ENCODE measurements around the gene PROC.

PROC gene

DNA sequence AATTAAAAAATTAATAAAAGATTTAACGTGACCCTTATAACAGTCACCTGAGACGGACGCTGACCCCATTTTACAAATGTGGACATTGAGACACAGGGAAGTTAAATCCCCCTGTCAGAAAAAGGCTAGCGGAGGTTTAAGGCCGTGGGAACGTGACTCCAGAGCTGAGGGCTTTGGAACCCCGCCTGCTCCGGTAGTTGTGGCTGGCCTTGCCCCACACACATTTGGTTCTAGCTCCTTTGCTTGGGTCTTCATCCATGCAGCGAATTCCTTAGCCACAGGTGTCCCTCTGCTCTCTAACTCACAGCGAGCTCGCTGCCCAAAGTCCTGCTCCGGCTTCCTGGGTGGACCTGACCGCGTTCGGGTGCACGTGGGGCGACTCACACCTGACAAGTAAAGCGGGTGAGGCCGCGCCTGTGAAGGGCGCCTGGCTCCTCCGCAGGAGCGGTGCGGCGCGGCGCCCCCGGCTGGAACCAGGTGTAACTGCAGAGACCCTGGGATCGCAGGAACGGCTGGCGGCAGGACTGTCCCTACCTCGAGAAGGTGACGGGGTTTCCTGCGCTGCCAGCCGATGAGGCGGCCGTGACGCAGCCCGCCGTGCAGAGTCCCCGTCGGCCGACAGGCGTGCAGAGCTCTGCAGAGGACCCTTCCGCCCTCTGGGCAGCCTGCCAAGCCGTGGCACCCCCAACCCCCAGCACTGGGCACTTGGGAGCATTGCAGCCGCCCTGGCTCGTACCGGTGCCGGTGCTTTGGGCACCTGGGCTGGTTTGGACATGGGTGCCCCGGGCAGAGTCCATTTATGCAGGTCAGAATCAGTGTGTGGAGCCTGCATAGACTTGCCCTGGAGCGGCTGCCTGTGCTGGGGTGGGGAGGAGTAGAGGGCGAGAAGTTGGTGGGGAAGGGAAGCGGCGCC lies 2.4 kb upstream of the PROC start:
- DNase-seq: peak; percentile 70

DNA sequence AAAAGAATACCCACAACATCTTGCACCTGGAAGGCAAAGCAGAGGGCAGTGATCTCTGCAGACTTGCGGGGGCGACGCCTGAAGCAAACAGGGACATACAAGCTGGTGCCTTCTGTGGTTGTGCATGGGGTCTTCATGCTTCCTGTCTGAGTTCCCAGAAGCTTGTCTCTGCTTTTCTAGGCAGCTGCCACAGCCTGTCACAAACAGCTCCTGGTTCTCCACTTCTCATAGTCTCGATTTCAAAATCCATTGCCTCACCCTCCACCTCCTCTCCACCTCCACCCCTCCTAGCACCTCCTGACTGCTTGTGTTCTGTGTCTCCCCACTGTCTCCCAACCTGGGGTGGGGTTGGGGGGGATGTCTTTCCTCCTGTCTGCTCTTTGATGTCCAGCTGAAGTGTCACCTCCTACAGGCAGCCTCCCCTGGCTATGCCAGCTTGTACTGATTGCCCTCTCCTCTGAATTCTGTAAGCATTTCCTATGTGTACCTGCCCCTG lies 1.7 kb upstream of the PROC start:
- no peak for DNase-seq

DNA sequence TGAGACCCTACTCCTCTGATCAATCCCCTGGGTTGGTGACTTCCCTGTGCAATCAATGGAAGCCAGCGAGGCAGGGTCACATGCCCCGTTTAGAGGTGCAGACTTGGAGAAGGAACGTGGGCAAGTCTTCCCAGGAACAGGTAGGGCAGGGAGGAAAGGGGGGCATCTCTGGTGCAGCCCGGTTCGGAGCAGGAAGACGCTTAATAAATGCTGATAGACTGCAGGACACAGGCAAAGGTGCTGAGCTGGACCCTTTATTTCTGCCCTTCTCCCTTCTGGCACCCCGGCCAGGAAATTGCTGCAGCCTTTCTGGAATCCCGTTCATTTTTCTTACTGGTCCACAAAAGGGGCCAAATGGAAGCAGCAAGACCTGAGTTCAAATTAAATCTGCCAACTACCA lies 821 bp upstream of the PROC start:
- DNase-seq: no peak

DNA sequence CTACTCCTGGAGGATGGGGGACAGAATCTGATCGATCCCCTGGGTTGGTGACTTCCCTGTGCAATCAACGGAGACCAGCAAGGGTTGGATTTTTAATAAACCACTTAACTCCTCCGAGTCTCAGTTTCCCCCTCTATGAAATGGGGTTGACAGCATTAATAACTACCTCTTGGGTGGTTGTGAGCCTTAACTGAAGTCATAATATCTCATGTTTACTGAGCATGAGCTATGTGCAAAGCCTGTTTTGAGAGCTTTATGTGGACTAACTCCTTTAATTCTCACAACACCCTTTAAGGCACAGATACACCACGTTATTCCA lies 844 bp downstream of the PROC start:
- no peak for DNase-seq

DNA sequence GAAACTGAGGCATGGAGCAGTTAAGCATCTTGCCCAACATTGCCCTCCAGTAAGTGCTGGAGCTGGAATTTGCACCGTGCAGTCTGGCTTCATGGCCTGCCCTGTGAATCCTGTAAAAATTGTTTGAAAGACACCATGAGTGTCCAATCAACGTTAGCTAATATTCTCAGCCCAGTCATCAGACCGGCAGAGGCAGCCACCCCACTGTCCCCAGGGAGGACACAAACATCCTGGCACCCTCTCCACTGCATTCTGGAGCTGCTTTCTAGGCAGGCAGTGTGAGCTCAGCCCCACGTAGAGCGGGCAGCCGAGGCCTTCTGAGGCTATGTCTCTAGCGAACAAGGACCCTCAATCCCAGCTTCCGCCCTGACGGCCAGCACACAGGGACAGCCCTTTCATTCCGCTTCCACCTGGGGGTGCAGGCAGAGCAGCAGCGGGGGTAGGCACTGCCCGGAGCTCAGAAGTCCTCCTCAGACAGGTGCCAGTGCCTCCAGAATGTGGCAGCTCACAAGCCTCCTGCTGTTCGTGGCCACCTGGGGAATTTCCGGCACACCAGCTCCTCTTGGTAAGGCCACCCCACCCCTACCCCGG lies 1.3 kb downstream of the PROC start:
- no peak for DNase-seq

DNA sequence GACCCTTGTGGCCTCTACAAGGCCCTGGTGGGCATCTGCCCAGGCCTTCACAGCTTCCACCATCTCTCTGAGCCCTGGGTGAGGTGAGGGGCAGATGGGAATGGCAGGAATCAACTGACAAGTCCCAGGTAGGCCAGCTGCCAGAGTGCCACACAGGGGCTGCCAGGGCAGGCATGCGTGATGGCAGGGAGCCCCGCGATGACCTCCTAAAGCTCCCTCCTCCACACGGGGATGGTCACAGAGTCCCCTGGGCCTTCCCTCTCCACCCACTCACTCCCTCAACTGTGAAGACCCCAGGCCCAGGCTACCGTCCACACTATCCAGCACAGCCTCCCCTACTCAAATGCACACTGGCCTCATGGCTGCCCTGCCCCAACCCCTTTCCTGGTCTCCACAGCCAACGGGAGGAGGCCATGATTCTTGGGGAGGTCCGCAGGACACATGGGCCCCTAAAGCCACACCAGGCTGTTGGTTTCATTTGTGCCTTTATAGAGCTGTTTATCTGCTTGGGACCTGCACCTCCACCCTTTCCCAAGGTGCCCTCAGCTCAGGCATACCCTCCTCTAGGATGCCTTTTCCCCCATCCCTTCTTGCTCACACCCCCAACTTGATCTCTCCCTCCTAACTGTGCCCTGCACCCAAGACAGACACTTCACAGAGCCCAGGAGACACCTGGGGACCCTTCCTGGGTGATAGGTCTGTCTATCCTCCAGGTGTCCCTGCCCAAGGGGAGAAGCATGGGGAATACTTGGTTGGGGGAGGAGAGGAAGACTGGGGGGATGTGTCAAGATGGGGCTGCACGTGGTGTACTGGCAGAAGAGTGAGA lies 2.0 kb downstream of the PROC start:
- no peak for DNase-seq

DNA sequence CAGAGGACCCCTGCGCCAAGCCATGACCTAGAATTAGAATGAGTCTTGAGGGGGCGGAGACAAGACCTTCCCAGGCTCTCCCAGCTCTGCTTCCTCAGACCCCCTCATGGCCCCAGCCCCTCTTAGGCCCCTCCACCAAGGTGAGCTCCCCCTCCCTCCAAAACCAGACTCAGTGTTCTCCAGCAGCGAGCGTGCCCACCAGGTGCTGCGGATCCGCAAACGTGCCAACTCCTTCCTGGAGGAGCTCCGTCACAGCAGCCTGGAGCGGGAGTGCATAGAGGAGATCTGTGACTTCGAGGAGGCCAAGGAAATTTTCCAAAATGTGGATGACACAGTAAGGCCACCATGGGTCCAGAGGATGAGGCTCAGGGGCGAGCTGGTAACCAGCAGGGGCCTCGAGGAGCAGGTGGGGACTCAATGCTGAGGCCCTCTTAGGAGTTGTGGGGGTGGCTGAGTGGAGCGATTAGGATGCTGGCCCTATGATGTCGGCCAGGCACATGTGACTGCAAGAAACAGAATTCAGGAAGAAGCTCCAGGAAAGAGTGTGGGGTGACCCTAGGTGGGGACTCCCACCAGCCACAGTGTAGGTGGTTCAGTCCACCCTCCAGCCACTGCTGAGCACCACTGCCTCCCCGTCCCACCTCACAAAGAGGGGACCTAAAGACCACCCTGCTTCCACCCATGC lies 3.0 kb downstream of the PROC start:
- DNase-seq: no peak

DNA sequence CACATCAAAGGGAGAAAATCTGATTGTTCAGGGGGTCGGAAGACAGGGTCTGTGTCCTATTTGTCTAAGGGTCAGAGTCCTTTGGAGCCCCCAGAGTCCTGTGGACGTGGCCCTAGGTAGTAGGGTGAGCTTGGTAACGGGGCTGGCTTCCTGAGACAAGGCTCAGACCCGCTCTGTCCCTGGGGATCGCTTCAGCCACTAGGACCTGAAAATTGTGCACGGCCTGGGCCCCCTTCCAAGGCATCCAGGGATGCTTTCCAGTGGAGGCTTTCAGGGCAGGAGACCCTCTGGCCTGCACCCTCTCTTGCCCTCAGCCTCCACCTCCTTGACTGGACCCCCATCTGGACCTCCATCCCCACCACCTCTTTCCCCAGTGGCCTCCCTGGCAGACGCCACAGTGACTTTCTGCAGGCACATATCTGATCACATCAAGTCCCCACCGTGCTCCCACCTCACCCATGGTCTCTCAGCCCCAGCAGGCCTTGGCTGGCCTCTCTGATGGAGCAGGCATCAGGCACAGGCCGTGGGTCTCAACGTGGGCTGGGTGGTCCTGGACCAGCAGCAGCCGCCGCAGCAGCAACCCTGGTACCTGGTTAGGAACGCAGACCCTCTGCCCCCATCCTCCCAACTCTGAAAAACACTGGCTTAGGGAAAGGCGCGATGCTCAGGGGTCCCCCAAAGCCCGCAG lies 3.8 kb downstream of the PROC start:
- no peak for DNase-seq

DNA sequence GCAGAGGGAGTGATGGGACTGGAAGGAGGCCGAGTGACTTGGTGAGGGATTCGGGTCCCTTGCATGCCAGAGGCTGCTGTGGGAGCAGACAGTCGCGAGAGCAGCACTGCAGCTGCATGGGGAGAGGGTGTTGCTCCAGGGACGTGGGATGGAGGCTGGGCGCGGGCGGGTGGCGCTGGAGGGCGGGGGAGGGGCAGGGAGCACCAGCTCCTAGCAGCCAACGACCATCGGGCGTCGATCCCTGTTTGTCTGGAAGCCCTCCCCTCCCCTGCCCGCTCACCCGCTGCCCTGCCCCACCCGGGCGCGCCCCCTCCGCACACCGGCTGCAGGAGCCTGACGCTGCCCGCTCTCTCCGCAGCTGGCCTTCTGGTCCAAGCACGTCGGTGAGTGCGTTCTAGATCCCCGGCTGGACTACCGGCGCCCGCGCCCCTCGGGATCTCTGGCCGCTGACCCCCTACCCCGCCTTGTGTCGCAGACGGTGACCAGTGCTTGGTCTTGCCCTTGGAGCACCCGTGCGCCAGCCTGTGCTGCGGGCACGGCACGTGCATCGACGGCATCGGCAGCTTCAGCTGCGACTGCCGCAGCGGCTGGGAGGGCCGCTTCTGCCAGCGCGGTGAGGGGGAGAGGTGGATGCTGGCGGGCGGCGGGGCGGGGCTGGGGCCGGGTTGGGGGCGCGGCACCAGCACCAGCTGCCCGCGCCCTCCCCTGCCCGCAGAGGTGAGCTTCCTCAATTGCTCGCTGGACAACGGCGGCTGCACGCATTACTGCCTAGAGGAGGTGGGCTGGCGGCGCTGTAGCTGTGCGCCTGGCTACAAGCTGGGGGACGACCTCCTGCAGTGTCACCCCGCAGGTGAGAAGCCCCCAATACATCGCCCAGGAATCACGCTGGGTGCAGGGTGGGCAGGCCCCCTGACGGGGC lies 4.6 kb downstream of the PROC start:
- peak; percentile 70 for DNase-seq

DNA sequence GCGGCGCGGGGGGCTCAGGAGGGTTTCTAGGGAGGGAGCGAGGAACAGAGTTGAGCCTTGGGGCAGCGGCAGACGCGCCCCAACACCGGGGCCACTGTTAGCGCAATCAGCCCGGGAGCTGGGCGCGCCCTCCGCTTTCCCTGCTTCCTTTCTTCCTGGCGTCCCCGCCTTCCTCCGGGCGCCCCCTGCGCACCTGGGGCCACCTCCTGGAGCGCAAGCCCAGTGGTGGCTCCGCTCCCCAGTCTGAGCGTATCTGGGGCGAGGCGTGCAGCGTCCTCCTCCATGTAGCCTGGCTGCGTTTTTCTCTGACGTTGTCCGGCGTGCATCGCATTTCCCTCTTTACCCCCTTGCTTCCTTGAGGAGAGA lies 5.2 kb downstream of the PROC start:
- peak; percentile 24 for DNase-seq

DNA sequence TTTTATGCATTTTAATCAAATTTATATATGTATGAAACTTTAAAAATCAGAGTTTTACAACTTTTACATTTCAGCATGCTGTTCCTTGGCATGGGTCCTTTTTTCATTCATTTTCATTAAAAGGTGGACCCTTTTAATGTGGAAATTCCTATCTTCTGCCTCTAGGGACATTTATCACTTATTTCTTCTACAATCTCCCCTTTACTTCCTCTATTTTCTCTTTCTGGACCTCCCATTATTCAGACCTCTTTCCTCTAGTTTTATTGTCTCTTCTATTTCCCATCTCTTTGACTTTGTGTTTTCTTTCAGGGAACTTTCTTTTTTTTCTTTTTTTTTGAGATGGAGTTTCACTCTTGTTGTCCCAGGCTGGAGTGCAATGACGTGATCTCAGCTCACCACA lies 5.7 kb downstream of the PROC start:
- no peak for DNase-seq

DNA sequence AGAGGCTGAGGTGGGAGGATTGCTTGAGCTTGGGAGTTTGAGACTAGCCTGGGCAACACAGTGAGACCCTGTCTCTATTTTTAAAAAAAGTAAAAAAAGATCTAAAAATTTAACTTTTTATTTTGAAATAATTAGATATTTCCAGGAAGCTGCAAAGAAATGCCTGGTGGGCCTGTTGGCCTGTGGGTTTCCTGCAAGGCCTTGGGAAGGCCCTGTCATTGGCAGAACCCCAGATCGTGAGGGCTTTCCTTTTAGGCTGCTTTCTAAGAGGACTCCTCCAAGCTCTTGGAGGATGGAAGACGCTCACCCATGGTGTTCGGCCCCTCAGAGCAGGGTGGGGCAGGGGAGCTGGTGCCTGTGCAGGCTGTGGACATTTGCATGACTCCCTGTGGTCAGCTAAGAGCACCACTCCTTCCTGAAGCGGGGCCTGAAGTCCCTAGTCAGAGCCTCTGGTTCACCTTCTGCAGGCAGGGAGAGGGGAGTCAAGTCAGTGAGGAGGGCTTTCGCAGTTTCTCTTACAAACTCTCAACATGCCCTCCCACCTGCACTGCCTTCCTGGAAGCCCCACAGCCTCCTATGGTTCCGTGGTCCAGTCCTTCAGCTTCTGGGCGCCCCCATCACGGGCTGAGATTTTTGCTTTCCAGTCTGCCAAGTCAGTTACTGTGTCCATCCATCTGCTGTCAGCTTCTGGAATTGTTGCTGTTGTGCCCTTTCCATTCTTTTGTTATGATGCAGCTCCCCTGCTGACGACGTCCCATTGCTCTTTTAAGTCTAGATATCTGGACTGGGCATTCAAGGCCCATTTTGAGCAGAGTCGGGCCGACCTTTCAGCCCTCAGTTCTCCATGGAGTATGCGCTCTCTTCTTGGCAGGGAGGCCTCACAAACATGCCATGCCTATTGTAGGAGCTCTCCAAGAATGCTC lies 6.6 kb downstream of the PROC start:
- DNase-seq: no peak

DNA sequence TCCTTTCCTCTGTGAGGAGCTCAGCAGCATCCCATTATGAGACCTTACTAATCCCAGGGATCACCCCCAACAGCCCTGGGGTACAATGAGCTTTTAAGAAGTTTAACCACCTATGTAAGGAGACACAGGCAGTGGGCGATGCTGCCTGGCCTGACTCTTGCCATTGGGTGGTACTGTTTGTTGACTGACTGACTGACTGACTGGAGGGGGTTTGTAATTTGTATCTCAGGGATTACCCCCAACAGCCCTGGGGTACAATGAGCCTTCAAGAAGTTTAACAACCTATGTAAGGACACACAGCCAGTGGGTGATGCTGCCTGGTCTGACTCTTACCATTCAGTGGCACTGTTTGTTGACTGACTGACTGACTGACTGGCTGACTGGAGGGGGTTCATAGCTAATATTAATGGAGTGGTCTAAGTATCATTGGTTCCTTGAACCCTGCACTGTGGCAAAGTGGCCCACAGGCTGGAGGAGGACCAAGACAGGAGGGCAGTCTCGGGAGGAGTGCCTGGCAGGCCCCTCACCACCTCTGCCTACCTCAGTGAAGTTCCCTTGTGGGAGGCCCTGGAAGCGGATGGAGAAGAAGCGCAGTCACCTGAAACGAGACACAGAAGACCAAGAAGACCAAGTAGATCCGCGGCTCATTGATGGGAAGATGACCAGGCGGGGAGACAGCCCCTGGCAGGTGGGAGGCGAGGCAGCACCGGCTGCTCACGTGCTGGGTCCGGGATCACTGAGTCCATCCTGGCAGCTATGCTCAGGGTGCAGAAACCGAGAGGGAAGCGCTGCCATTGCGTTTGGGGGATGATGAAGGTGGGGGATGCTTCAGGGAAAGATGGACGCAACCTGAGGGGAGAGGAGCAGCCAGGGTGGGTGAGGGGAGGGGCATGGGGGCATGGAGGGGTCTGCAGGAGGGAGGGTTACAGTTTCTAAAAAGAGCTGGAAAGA lies 7.6 kb downstream of the PROC start:
- no peak for DNase-seq

DNA sequence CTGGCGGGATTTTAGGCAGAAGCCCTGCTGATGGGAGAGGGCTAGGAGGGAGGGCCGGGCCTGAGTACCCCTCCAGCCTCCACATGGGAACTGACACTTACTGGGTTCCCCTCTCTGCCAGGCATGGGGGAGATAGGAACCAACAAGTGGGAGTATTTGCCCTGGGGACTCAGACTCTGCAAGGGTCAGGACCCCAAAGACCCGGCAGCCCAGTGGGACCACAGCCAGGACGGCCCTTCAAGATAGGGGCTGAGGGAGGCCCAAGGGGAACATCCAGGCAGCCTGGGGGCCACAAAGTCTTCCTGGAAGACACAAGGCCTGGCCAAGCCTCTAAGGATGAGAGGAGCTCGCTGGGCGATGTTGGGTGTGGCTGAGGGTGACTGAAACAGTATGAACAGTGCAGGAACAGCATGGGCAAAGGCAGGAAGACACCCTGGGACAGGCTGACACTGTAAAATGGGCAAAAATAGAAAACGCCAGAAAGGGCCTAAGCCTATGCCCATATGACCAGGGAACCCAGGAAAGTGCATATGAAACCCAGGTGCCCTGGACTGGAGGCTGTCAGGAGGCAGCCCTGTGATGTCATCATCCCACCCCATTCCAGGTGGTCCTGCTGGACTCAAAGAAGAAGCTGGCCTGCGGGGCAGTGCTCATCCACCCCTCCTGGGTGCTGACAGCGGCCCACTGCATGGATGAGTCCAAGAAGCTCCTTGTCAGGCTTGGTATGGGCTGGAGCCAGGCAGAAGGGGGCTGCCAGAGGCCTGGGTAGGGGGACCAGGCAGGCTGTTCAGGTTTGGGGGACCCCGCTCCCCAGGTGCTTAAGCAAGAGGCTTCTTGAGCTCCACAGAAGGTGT lies 8.5 kb downstream of the PROC start:
- no peak for DNase-seq

DNA sequence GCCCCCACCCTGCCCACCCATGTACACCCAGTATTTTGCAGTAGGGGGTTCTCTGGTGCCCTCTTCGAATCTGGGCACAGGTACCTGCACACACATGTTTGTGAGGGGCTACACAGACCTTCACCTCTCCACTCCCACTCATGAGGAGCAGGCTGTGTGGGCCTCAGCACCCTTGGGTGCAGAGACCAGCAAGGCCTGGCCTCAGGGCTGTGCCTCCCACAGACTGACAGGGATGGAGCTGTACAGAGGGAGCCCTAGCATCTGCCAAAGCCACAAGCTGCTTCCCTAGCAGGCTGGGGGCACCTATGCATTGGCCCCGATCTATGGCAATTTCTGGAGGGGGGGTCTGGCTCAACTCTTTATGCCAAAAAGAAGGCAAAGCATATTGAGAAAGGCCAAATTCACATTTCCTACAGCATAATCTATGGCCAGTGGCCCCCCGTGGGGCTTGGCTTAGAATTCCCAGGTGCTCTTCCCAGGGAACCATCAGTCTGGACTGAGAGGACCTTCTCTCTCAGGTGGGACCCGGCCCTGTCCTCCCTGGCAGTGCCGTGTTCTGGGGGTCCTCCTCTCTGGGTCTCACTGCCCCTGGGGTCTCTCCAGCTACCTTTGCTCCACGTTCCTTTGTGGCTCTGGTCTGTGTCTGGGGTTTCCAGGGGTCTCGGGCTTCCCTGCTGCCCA lies 9.3 kb downstream of the PROC start:
- DNase-seq: no peak

DNA sequence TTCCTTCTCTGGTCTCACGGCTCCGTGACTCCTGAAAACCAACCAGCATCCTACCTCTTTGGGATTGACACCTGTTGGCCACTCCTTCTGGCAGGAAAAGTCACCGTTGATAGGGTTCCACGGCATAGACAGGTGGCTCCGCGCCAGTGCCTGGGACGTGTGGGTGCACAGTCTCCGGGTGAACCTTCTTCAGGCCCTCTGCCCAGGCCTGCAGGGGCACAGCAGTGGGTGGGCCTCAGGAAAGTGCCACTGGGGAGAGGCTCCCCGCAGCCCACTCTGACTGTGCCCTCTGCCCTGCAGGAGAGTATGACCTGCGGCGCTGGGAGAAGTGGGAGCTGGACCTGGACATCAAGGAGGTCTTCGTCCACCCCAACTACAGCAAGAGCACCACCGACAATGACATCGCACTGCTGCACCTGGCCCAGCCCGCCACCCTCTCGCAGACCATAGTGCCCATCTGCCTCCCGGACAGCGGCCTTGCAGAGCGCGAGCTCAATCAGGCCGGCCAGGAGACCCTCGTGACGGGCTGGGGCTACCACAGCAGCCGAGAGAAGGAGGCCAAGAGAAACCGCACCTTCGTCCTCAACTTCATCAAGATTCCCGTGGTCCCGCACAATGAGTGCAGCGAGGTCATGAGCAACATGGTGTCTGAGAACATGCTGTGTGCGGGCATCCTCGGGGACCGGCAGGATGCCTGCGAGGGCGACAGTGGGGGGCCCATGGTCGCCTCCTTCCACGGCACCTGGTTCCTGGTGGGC lies 10.0 kb downstream of the PROC start:
- DNase-seq: no peak

DNA sequence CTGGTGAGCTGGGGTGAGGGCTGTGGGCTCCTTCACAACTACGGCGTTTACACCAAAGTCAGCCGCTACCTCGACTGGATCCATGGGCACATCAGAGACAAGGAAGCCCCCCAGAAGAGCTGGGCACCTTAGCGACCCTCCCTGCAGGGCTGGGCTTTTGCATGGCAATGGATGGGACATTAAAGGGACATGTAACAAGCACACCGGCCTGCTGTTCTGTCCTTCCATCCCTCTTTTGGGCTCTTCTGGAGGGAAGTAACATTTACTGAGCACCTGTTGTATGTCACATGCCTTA lies 10.5 kb downstream of the PROC start:
- no peak for DNase-seq
